Astrocyte (in vitro differentiated cells and primary cell): ENCODE measurements around the gene C2orf42. TPM values are rescaled to one million over a fixed set of nuclear protein-coding genes. Genes with fewer than 3 reads are reported as not detected.

Experiments
- DNase-seq: peaks from one replicate; pipeline ENCODE4 v3.0.0-alpha.2; 2010; ENCODE audit warnings: low read depth
- FAIRE-seq: peaks from 2 replicates; lab custom pipeline; 2011; peaks lifted over from hg19 to GRCh38; lab: Jason Lieb, UNC
- H2AFZ ChIP-seq: 2 replicates; pipeline ENCODE4 v1.6.0; 2012; ENCODE audit warnings: low read depth, low read length, inconsistent platforms
- H3K27ac ChIP-seq: 2 replicates; pipeline ENCODE4 v1.5.1; 2011; ENCODE audit warnings: low read depth, low read length, inconsistent platforms
- H3K27me3 ChIP-seq: 2 replicates; pipeline ENCODE4 v1.6.0; 2011; ENCODE audit warnings: low read length, inconsistent platforms; ENCODE audit not compliant: insufficient read depth
- H3K36me3 ChIP-seq: 2 replicates; pipeline ENCODE4 v1.5.1; 2011; ENCODE audit warnings: low read length, inconsistent platforms; ENCODE audit not compliant: insufficient read depth
- H3K4me1 ChIP-seq: 2 replicates; pipeline ENCODE4 v1.5.1; 2011; ENCODE audit warnings: low read length, inconsistent platforms; ENCODE audit not compliant: insufficient read depth
- H3K4me2 ChIP-seq: 2 replicates; pipeline ENCODE4 v1.6.0; 2012; ENCODE audit warnings: low read length, inconsistent platforms
- H3K4me3 ChIP-seq: 2 replicates; pipeline ENCODE4 v1.5.1; 2011; ENCODE audit warnings: low read depth, mild to moderate bottlenecking, low read length, inconsistent platforms; ENCODE audit not compliant: insufficient read depth
- H3K79me2 ChIP-seq: 2 replicates; pipeline ENCODE4 v1.6.0; 2012; ENCODE audit warnings: mild to moderate bottlenecking, low read length, inconsistent platforms; ENCODE audit not compliant: insufficient read depth
- H3K9ac ChIP-seq: 2 replicates; pipeline ENCODE4 v1.6.0; 2012; ENCODE audit warnings: mild to moderate bottlenecking, low read length, inconsistent platforms
- H3K9me3 ChIP-seq: 2 replicates; pipeline ENCODE4 v1.5.1; 2012; ENCODE audit warnings: low read depth, mild to moderate bottlenecking, low read length, inconsistent platforms; ENCODE audit not compliant: insufficient read depth
- H4K20me1 ChIP-seq: 2 replicates; pipeline ENCODE4 v1.6.0; 2012; ENCODE audit warnings: low read length, inconsistent platforms; ENCODE audit not compliant: insufficient read depth
- H3K27ac Mint-ChIP-seq: one replicate; pipeline ENCODE4 v1.8.0; 2021; ENCODE audit warnings: mild to moderate bottlenecking, mixed read lengths; ENCODE audit not compliant: unreplicated experiment
- H3K27me3 Mint-ChIP-seq: one replicate; pipeline ENCODE4 v1.8.0; 2021; ENCODE audit warnings: low read depth, mixed read lengths; ENCODE audit not compliant: unreplicated experiment
- H3K36me3 Mint-ChIP-seq: one replicate; pipeline ENCODE4 v1.8.0; 2021; ENCODE audit warnings: low read depth, mixed read lengths; ENCODE audit not compliant: unreplicated experiment
- H3K4me1 Mint-ChIP-seq: one replicate; pipeline ENCODE4 v1.8.0; 2021; ENCODE audit warnings: low read depth, mixed read lengths; ENCODE audit not compliant: unreplicated experiment
- H3K4me3 Mint-ChIP-seq: one replicate; pipeline ENCODE4 v1.8.0; 2021; ENCODE audit warnings: mild to moderate bottlenecking, moderate library complexity, mixed read lengths; ENCODE audit not compliant: unreplicated experiment
- H3K9me3 Mint-ChIP-seq: one replicate; pipeline ENCODE4 v1.8.0; 2021; ENCODE audit warnings: mild to moderate bottlenecking, mixed read lengths; ENCODE audit not compliant: unreplicated experiment
- CTCF ChIP-seq: IDR thresholded peaks from 2 replicates; pipeline ENCODE4 v1.5.1; 2011; ENCODE audit warnings: low read depth, mild to moderate bottlenecking, inconsistent platforms, low read length, moderate library complexity; ENCODE audit not compliant: insufficient read depth
- EZH2 ChIP-seq: IDR thresholded peaks from 2 replicates; pipeline ENCODE4 v1.6.1; 2012; ENCODE audit warnings: mild to moderate bottlenecking, low read length, inconsistent platforms; ENCODE audit not compliant: insufficient read depth
- total RNA-seq: library from RNA; stranded (reverse); gene quantifications from 2 replicates; pipeline ENCODE4 v1.2.1, GENCODE V29; 2021

The C2orf42 gene
- total RNA-seq, 1 donor from 2014 or later: 20.7 TPM

- H3K27ac Mint-ChIP-seq: no peak overlapping the region
These were observed 11.5 kb upstream of the C2orf42 start for GRCh38 chr2:70202236-70202806.

GRCh38 chr2:70201831-70202230 is 11.0 kb upstream of the C2orf42 start:
- no peaks in the 10 kb centered on the region for H3K4me1 ChIP-seq
- H4K20me1 ChIP-seq: no peaks in the 10 kb centered on the region
- Mint-ChIP-seq H3K4me1 (no peaks in the 10 kb centered on the region), H3K9me3 (no peaks in the 10 kb centered on the region), H3K27ac (no peak overlapping the region), H3K36me3 (no peaks in the 10 kb centered on the region), H3K27me3 (no peaks in the 10 kb centered on the region), H3K4me3 (no peak overlapping the region)
- no peaks in the 10 kb centered on the region for H3K79me2 ChIP-seq
- H2AFZ ChIP-seq: no peak overlapping the region
- H3K36me3 ChIP-seq: no peaks in the 10 kb centered on the region
- DNase-seq (no peak), FAIRE-seq (no peak)
- H3K4me3 ChIP-seq: no peak overlapping the region
- TF ChIP-seq EZH2 (no peak), CTCF (no peak)
- H3K27me3 ChIP-seq: no peaks in the 10 kb centered on the region
- no peaks in the 10 kb centered on the region for H3K9me3 ChIP-seq
- no peak overlapping the region for H3K4me2 ChIP-seq
- no peak overlapping the region for H3K9ac ChIP-seq
- no peak overlapping the region for H3K27ac ChIP-seq

More at GRCh38 chr2:70202236-70202806, 11.5 kb upstream of the C2orf42 start:
- TF ChIP-seq EZH2: no peak
- TF ChIP-seq CTCF: no peak
- H3K4me3 ChIP-seq: no peak overlapping the region
- H3K9ac ChIP-seq: no peak overlapping the region
- no peaks in the 10 kb centered on the region for H3K9me3 ChIP-seq
- no peak for DNase-seq
- no peaks in the 10 kb centered on the region for H3K9me3 Mint-ChIP-seq
- no peaks in the 10 kb centered on the region for H3K79me2 ChIP-seq
- H3K4me1 Mint-ChIP-seq: no peaks in the 10 kb centered on the region
- H2AFZ ChIP-seq: no peak overlapping the region
- no peak overlapping the region for H3K4me2 ChIP-seq
- no peak overlapping the region for H3K27ac ChIP-seq
- no peaks in the 10 kb centered on the region for H3K4me1 ChIP-seq
- no peaks in the 10 kb centered on the region for H3K36me3 ChIP-seq
- FAIRE-seq: no peak
- H3K36me3 Mint-ChIP-seq: no peaks in the 10 kb centered on the region
- H4K20me1 ChIP-seq: no peaks in the 10 kb centered on the region
- no peaks in the 10 kb centered on the region for H3K27me3 ChIP-seq
- no peak overlapping the region for H3K4me3 Mint-ChIP-seq
- H3K27me3 Mint-ChIP-seq: no peaks in the 10 kb centered on the region

GRCh38 chr2:70201225-70201768 is 10.5 kb upstream of the C2orf42 start:
- H3K4me3 Mint-ChIP-seq: no peak overlapping the region
- H3K27me3 Mint-ChIP-seq: no peaks in the 10 kb centered on the region
- H3K27ac Mint-ChIP-seq: no peak overlapping the region
- no peaks in the 10 kb centered on the region for H3K27me3 ChIP-seq
- no peak overlapping the region for H3K4me3 ChIP-seq
- H3K4me1 Mint-ChIP-seq: no peaks in the 10 kb centered on the region
- no peak overlapping the region for H3K9ac ChIP-seq
- DNase-seq (no peak), FAIRE-seq (no peak)
- H3K9me3 ChIP-seq: no peaks in the 10 kb centered on the region
- no peak overlapping the region for H3K4me2 ChIP-seq
- no peaks in the 10 kb centered on the region for H3K9me3 Mint-ChIP-seq
- TF ChIP-seq EZH2: no peak
- TF ChIP-seq CTCF: no peak
- H2AFZ ChIP-seq: no peak overlapping the region
- H3K36me3 Mint-ChIP-seq: no peaks in the 10 kb centered on the region
- H3K36me3 ChIP-seq: no peaks in the 10 kb centered on the region
- H3K79me2 ChIP-seq: no peaks in the 10 kb centered on the region
- H3K27ac ChIP-seq: no peak overlapping the region
- no peaks in the 10 kb centered on the region for H3K4me1 ChIP-seq
- H4K20me1 ChIP-seq: no peaks in the 10 kb centered on the region
